Mammary epithelial cell (primary cell): ENCODE data around the gene WDR45B.

ENCODE experiments used
- EZH2 ChIP-seq: IDR thresholded peaks from 2 replicates; pipeline ENCODE4 v1.6.1; 2012; ENCODE audit warnings: low read length, inconsistent platforms, borderline replicate concordance
- TF ChIP-seq, protein P1 (sequence below), 2 donors: IDR thresholded peaks in 1 of 2; conservative IDR thresholded peaks in 1 of 2; 2 replicates each; pipeline ENCODE4 v1.5.1; 2011 to 2012; ENCODE audit warnings: inconsistent platforms in 2 of 2, low read length in 2 of 2, mild to moderate bottlenecking in 2 of 2, control low read depth in 1 of 2, low read depth in 1 of 2; ENCODE audit not compliant: insufficient read depth in 1 of 2; ENCODE audit errors: extremely low read depth in 1 of 2

DNA sequence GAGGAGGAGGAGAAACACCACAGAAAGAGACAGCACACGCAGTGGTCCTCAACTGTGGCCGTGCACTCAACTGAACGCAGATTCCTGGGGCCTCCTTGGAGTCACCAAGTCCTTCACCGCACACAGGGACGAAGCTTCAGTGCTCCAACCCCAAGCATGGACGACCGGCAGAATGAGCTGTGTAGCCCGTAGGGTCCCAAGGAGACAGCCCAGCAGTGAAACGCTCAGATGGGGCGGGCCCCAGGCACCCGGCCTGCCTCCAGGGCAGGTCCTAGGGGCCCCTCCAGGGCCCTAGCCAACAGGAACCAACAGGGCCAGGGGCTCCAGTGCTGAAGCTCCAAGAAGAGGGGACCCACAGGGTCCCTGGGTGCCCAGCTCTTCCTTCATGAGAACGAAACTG lies 37.0 kb upstream of the WDR45B start:
- TF ChIP-seq, protein P1, sequence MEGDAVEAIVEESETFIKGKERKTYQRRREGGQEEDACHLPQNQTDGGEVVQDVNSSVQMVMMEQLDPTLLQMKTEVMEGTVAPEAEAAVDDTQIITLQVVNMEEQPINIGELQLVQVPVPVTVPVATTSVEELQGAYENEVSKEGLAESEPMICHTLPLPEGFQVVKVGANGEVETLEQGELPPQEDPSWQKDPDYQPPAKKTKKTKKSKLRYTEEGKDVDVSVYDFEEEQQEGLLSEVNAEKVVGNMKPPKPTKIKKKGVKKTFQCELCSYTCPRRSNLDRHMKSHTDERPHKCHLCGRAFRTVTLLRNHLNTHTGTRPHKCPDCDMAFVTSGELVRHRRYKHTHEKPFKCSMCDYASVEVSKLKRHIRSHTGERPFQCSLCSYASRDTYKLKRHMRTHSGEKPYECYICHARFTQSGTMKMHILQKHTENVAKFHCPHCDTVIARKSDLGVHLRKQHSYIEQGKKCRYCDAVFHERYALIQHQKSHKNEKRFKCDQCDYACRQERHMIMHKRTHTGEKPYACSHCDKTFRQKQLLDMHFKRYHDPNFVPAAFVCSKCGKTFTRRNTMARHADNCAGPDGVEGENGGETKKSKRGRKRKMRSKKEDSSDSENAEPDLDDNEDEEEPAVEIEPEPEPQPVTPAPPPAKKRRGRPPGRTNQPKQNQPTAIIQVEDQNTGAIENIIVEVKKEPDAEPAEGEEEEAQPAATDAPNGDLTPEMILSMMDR (conservative IDR thresholded peaks at IDR 0.05 in 1 of 2, IDR thresholded peaks at IDR 0.05 in 1 of 2; ENCODE audit: extremely low read depth in 1 of 2, insufficient read depth in 1 of 2, low read depth in 1 of 2, low read length in 2 of 2) = no peak
- TF ChIP-seq EZH2 = no peak
